ENCODE measurements around the gene CERS6. TPM values are rescaled to one million over a fixed set of nuclear protein-coding genes. Genes with fewer than 3 reads are reported as not detected.

CERS6 gene
- total RNA-seq, 2 donors from 2014 or later, result 8.2 to 8.4 TPM

GRCh38 chr2:168796090-168796577 lies 340.1 kb downstream of the CERS6 start:
- H3K27ac Mint-ChIP-seq, result no peak overlapping the region

GRCh38 chr2:168796583-168797285 lies 340.7 kb downstream of the CERS6 start:
- H3K27ac Mint-ChIP-seq, result no peak overlapping the region
- H3K4me3 Mint-ChIP-seq, result no peak overlapping the region
- ATAC-seq (no peak), DNase-seq (no peak)
- no peaks in the 10 kb centered on the region for H3K4me1 Mint-ChIP-seq
- H3K9me3 ChIP-seq (ENCODE audit: control insufficient read depth, low read length, poor library complexity, severe bottlenecking), result no peaks in the 10 kb centered on the region
- H3K36me3 Mint-ChIP-seq (ENCODE audit: low read depth), result peaks cover 3% of the 10 kb centered on the region
- peaks cover 18% of the 10 kb centered on the region for H3K27me3 Mint-ChIP-seq

More at GRCh38 chr2:168796090-168796577, 340.1 kb downstream of the CERS6 start:
- no peaks in the 10 kb centered on the region for H3K4me1 Mint-ChIP-seq
- DNase-seq (no peak), ATAC-seq (no peak)
- no peaks in the 10 kb centered on the region for H3K9me3 ChIP-seq (ENCODE audit: control insufficient read depth, low read length, poor library complexity, severe bottlenecking)
- peaks cover 3% of the 10 kb centered on the region for H3K36me3 Mint-ChIP-seq (ENCODE audit: low read depth)
- H3K27me3 Mint-ChIP-seq, result peaks cover 15% of the 10 kb centered on the region
- no peak overlapping the region for H3K4me3 Mint-ChIP-seq

- peaks cover 5% of the 10 kb centered on the region for H3K4me1 Mint-ChIP-seq
- H3K27ac Mint-ChIP-seq, result no peak overlapping the region
- no peak overlapping the region for H3K4me3 Mint-ChIP-seq
- peaks cover 3% of the 10 kb centered on the region for H3K36me3 Mint-ChIP-seq (ENCODE audit: low read depth)
- H3K27me3 Mint-ChIP-seq, result peaks cover 21% of the 10 kb centered on the region
- DNase-seq, result no peak
- H3K9me3 ChIP-seq (ENCODE audit: control insufficient read depth, low read length, poor library complexity, severe bottlenecking), result no peaks in the 10 kb centered on the region
- no peak for ATAC-seq
Measured at GRCh38 chr2:168797286-168797655, 341.2 kb downstream of the CERS6 start.

- Mint-ChIP-seq H3K36me3 (ENCODE audit: low read depth) (peaks cover 3% of the 10 kb centered on the region), H3K4me3 (no peak overlapping the region), H3K27ac (no peak overlapping the region), H3K27me3 (peaks cover 21% of the 10 kb centered on the region), H3K4me1 (peaks cover 9% of the 10 kb centered on the region)
- DNase-seq (no peak), ATAC-seq (no peak)
- H3K9me3 ChIP-seq (ENCODE audit: control insufficient read depth, low read length, poor library complexity, severe bottlenecking), result no peaks in the 10 kb centered on the region
Measured at GRCh38 chr2:168798076-168798887, 342.2 kb downstream of the CERS6 start.

GRCh38 chr2:168798888-168799410 lies 342.9 kb downstream of the CERS6 start:
- DNase-seq (no peak), ATAC-seq (no peak)
- no peaks in the 10 kb centered on the region for H3K9me3 ChIP-seq (ENCODE audit: control insufficient read depth, low read length, poor library complexity, severe bottlenecking)
- H3K4me3 Mint-ChIP-seq, result no peak overlapping the region
- H3K27me3 Mint-ChIP-seq, result peaks cover 21% of the 10 kb centered on the region
- H3K27ac Mint-ChIP-seq, result no peak overlapping the region
- peaks cover 2% of the 10 kb centered on the region for H3K36me3 Mint-ChIP-seq (ENCODE audit: low read depth)
- peaks cover 9% of the 10 kb centered on the region for H3K4me1 Mint-ChIP-seq

- Mint-ChIP-seq H3K4me1 (peaks cover 9% of the 10 kb centered on the region), H3K27ac (no peak overlapping the region)
- no peaks in the 10 kb centered on the region for H3K9me3 ChIP-seq (ENCODE audit: control insufficient read depth, low read length, poor library complexity, severe bottlenecking)
Measured at GRCh38 chr2:168801471-168801870, 345.4 kb downstream of the CERS6 start.

GRCh38 chr2:168801961-168802858 lies 346.1 kb downstream of the CERS6 start, which contains the start of gene NOSTRIN:
NOSTRIN (plus strand) TSS chr2:168802637; CDS start chr2:168802647, 10 bp downstream.
- Mint-ChIP-seq H3K4me1 (peaks cover 9% of the 10 kb centered on the region), H3K27ac (no peak within 1 kb of the TSS), H3K36me3 (ENCODE audit: low read depth) (no peaks in the 10 kb centered on the region), H3K4me3 (no peak within 1 kb of the TSS), H3K27me3 (peaks cover 21% of the 10 kb centered on the region)
- ATAC-seq (no peak), DNase-seq (no peak)
- H3K9me3 ChIP-seq (ENCODE audit: control insufficient read depth, low read length, poor library complexity, severe bottlenecking), result no peaks in the 10 kb centered on the region

More at GRCh38 chr2:168801471-168801870, 345.4 kb downstream of the CERS6 start:
- ATAC-seq (no peak), DNase-seq (no peak)
- H3K27me3 Mint-ChIP-seq, result peaks cover 21% of the 10 kb centered on the region
- H3K4me3 Mint-ChIP-seq, result no peak overlapping the region
- H3K36me3 Mint-ChIP-seq (ENCODE audit: low read depth), result no peaks in the 10 kb centered on the region

GRCh38 chr2:168802859-168803725 lies 347.0 kb downstream of the CERS6 start:
- Mint-ChIP-seq H3K4me3 (no peak overlapping the region), H3K36me3 (ENCODE audit: low read depth) (no peaks in the 10 kb centered on the region), H3K4me1 (peaks cover 9% of the 10 kb centered on the region), H3K27ac (no peak overlapping the region), H3K27me3 (peaks cover 20% of the 10 kb centered on the region)
- DNase-seq (no peak), ATAC-seq (no peak)
- no peaks in the 10 kb centered on the region for H3K9me3 ChIP-seq (ENCODE audit: control insufficient read depth, low read length, poor library complexity, severe bottlenecking)

GRCh38 chr2:168804214-168804613 lies 348.1 kb downstream of the CERS6 start:
- Mint-ChIP-seq H3K4me3 (no peak overlapping the region), H3K4me1 (peaks cover 9% of the 10 kb centered on the region), H3K36me3 (ENCODE audit: low read depth) (no peaks in the 10 kb centered on the region), H3K27ac (no peak overlapping the region), H3K27me3 (peaks cover 9% of the 10 kb centered on the region)
- no peak for DNase-seq
- no peak for ATAC-seq
- no peaks in the 10 kb centered on the region for H3K9me3 ChIP-seq (ENCODE audit: control insufficient read depth, low read length, poor library complexity, severe bottlenecking)

- H3K9me3 ChIP-seq (ENCODE audit: control insufficient read depth, low read length, poor library complexity, severe bottlenecking), result no peaks in the 10 kb centered on the region
- ATAC-seq (no peak), DNase-seq (no peak)
- Mint-ChIP-seq H3K27ac (no peak overlapping the region), H3K4me3 (no peak overlapping the region), H3K27me3 (peaks cover 10% of the 10 kb centered on the region), H3K36me3 (ENCODE audit: low read depth) (no peaks in the 10 kb centered on the region), H3K4me1 (peaks cover 9% of the 10 kb centered on the region)
Measured at GRCh38 chr2:168805615-168806014, 349.5 kb downstream of the CERS6 start.

GRCh38 chr2:168809537-168809936 lies 353.5 kb downstream of the CERS6 start:
- no peak overlapping the region for H3K27ac Mint-ChIP-seq
- no peak overlapping the region for H3K4me3 Mint-ChIP-seq
- ATAC-seq (no peak), DNase-seq (no peak)
- H3K36me3 Mint-ChIP-seq (ENCODE audit: low read depth), result no peaks in the 10 kb centered on the region
- no peaks in the 10 kb centered on the region for H3K4me1 Mint-ChIP-seq
- no peaks in the 10 kb centered on the region for H3K9me3 ChIP-seq (ENCODE audit: control insufficient read depth, low read length, poor library complexity, severe bottlenecking)
- peaks cover 4% of the 10 kb centered on the region for H3K27me3 Mint-ChIP-seq

- no peaks in the 10 kb centered on the region for H3K4me1 Mint-ChIP-seq
- H3K36me3 Mint-ChIP-seq (ENCODE audit: low read depth), result no peaks in the 10 kb centered on the region
- ATAC-seq, result no peak
- peaks cover 4% of the 10 kb centered on the region for H3K27me3 Mint-ChIP-seq
- H3K9me3 ChIP-seq (ENCODE audit: control insufficient read depth, low read length, poor library complexity, severe bottlenecking), result no peaks in the 10 kb centered on the region
- DNase-seq, result no peak
- no peak overlapping the region for H3K4me3 Mint-ChIP-seq
- H3K27ac Mint-ChIP-seq, result no peak overlapping the region
Measured at GRCh38 chr2:168810235-168810634, 354.2 kb downstream of the CERS6 start.
